NT2/D1 (cell line): ENCODE results near the gene VPS37C.

Experiments
- SUZ12 ChIP-seq: IDR thresholded peaks from 2 replicates; pipeline ENCODE4 v1.6.1; 2011; ENCODE audit not compliant: insufficient read length, insufficient read depth; ENCODE audit errors: extremely low read depth
- YY1 ChIP-seq: IDR thresholded peaks from 2 replicates; pipeline ENCODE4 v1.6.1; 2011; ENCODE audit not compliant: insufficient read length, insufficient read depth
- ZNF274 ChIP-seq: IDR thresholded peaks from 2 replicates; pipeline ENCODE4 v1.6.1; 2011; ENCODE audit warnings: mild to moderate bottlenecking, low read depth, low read length

- no peak for TF ChIP-seq SUZ12
- TF ChIP-seq YY1, result no peak
- no peak for TF ChIP-seq ZNF274
Measured at GRCh38 chr11:61117168-61117520, 44.1 kb downstream of the VPS37C start.
